Jurkat, Clone E6-1 (cell line): ENCODE results near the gene TBX6.
A peak's percentile ranks its signal among the peaks of the same experiment; 100 is the strongest.

Experiments used
- DNase-seq: peaks from one replicate; pipeline ENCODE4 v3.0.0-alpha.2; 2011; ENCODE audit warnings: low read depth, low spot score
- H3K4me3 ChIP-seq: 2 replicates; pipeline ENCODE4 v1.5.1; 2011; ENCODE audit warnings: mild to moderate bottlenecking, low read length, control low read depth, moderate library complexity

TBX6 gene

GRCh38 chr16:30070490-30070889, 21.2 kb downstream of the TBX6 start:
- H3K4me3 ChIP-seq: no peak overlapping the region
- no peak for DNase-seq

GRCh38 chr16:30069611-30070462, 21.9 kb downstream of the TBX6 start:
- no peak overlapping the region for H3K4me3 ChIP-seq
- DNase-seq: no peak

- DNase-seq: no peak
- no peak overlapping the region for H3K4me3 ChIP-seq
Measured at GRCh38 chr16:30068750-30069610, 22.7 kb downstream of the TBX6 start.

GRCh38 chr16:30068333-30068732, 23.4 kb downstream of the TBX6 start:
- no peak overlapping the region for H3K4me3 ChIP-seq
- DNase-seq: no peak

DNA sequence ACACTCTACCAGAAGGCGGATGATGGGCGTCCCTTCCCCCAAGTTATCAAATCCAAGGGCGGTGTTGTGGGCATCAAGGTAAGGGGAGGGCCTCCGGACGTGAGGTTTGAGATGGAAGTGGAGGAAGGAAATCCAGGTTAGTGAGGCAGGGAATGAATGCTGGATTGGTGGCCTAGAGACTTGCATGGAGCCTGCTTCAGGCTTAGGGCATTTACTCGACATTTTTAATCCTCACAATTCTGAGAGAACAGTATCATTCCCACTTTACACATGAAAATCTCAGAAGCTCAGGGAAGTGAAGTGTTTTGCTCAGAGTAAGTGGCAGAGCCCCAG, 24.2 kb downstream of the TBX6 start:
- H3K4me3 ChIP-seq: no peak overlapping the region
- DNase-seq: no peak

- DNase-seq: no peak
- peak overlapping the region; percentile 92 for H3K4me3 ChIP-seq
Measured at GRCh38 chr16:30066761-30067583, 24.8 kb downstream of the TBX6 start.

- peak overlapping the region; percentile 92 for H3K4me3 ChIP-seq
- no peak for DNase-seq
Measured at GRCh38 chr16:30065943-30066760, 25.6 kb downstream of the TBX6 start.

DNA sequence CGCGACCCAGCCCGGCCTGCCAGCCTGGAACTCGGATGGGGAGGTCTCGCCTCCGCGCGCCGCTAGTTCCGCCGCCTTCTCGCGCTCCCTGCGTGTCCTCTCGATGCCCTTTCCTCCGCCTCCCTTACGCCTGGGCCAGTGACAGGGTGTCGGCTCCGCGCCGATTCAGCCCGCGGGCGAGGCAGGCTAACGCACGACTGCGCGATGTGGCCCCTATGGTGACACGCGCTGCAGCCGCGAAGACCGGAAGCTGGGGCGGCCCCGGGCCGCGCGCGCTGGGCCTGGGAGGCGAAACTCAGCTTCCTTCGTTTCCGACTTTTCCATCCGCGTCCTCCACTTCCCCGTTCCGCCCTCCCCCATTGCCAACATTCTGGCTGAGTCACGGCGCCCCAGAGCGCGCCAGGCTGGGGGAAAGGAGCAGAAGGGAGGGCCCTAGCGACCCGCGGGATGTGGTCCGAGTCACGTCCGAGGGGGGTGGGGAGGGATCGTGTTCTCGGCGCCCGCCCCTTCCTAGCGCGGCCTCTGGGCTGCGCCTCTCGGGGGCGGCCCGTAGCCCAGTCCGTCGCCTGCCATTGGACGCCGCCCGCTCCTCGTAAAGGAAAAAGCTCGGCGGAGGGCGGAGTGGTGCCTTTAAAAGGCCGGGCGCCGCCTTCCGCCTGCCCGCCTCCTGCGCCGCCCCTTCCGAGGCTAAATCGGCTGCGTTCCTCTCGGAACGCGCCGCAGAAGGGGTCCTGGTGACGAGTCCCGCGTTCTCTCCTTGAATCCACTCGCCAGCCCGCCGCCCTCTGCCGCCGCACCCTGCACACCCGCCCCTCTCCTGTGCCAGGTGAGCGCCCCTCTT, 26.4 kb downstream of the TBX6 start, which contains the start of gene ALDOA:
Gene ALDOA (plus strand): TSS at position 659 of the 841 bp plus-strand sequence. CDS start 1,138 bp downstream, outside the sequence.
- H3K4me3 ChIP-seq: peak within 1 kb of the TSS; percentile 92
- peak; percentile 95 for DNase-seq

- peak overlapping the region; percentile 92 for H3K4me3 ChIP-seq
- no peak for DNase-seq
Measured at GRCh38 chr16:30064729-30065101, 27.0 kb downstream of the TBX6 start.

- H3K4me3 ChIP-seq: peak overlapping the region; percentile 92
- DNase-seq: peak; percentile 75
Measured at GRCh38 chr16:30063893-30064728, 27.6 kb downstream of the TBX6 start.

DNA sequence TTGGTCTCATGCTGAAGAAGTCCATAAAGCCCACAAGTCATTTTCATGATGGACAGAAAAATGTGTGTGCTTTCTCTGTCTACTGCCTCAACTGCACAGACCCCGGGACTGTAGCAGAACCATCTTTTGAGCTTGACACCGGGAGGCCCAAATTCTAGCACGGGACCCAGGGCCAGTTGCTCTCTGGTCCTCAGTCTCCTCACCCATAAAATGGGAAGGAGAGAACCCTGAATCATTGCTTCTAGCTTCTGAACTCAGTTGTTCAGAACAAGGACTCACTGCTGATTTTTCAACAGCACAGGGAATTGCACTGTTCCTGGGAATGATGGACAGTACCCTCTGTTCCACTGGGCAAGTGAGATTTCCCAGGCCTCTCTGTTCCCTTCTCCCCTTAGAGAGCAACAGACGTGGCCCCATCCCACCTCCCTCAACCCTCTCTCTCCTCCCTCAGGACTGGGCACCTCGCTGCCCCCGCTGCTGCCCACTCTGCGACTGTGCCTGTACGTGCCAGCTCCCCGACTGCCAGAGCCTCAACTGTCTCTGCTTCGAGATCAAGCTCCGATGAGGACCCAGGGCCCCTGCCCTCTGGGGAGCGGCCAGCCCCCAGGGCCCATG, 28.3 kb downstream of the TBX6 start:
- H3K4me3 ChIP-seq: peak overlapping the region; percentile 92
- DNase-seq: no peak

- DNase-seq: no peak
- H3K4me3 ChIP-seq: no peak overlapping the region
Measured at GRCh38 chr16:30060836-30061554, 30.7 kb downstream of the TBX6 start.

DNA sequence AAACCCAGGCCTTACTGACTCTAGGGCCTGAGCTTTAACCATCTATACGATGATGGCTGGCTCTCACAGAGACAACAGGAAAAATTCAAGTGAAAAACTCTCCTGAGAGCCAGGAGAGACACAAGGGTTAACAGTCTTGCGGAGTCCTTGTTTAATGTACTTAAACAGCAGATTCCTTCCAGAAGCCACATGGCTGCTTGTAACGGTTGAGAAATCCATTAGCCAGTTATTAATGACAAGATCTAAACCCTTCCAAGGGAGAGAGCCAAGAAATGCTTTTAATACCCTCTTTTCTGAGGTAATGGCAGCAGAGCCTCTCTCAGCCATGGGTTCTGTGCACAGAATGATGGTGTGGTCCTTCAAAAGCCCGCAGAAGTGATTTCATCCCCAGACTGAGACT, 31.4 kb downstream of the TBX6 start:
- DNase-seq: no peak
- H3K4me3 ChIP-seq: no peak overlapping the region

DNA sequence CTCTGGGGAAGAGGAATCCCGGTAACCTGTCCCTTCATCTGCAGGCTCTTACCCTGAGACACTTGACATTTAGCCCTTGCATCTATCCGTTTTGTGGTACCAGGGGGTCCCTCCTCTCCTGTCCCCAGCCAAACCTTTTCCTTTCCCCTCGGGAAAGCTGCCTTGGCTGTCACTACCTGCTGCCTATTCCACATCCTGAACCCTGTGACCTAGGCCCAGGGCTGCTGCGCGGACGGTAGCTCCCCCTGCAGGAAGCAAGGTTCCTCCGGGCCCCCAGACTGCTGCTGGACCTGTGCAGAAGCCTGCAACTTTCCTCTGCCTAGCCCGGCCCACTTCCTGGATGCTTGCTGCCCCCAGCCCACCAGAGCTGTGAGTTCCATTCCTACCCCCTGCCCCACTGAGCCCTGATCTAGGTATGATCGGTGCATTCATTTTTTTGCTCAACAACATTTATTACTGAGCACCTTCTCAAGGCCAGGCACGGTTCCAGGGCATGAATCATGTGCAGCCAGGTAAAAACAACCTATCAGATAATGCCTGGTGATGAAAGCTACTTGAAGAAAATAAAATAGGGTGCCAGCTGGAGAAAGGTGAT, 36.7 kb downstream of the TBX6 start:
- H3K4me3 ChIP-seq: no peak overlapping the region
- DNase-seq: no peak

- H3K4me3 ChIP-seq: no peak overlapping the region
- no peak for DNase-seq
Measured at GRCh38 chr16:30054451-30054850, 37.3 kb downstream of the TBX6 start.
